Naive thymus-derived CD8-positive, alpha-beta T cell (primary cell): ENCODE data around the gene TRIM66. TPM values are rescaled to one million over a fixed set of nuclear protein-coding genes. Genes with fewer than 3 reads are reported as not detected.
A peak's percentile ranks its signal among the peaks of the same experiment; 100 is the strongest.

Experiments used
- ATAC-seq, 2 donors: fragments of 150-1000 bp; cut with Tn5 transposase in 1 of 2; sonication (Bioruptor Pico), chemical (Tn5 transposase) in 1 of 2; 1 replicate in 1 of 2; 2 replicates in 1 of 2; pipeline ENCODE4 v1.10.0; 2021; ENCODE audit warnings: mild to moderate bottlenecking in 2 of 2, moderate library complexity in 2 of 2
- POLR2A ChIA-PET: fragments of 350-600 bp; sonication (Branson Sonifier 250); formaldehyde crosslinking; loops from one replicate; lab custom pipeline; 2021; ENCODE audit warnings: antibody characterized with exemption; lab: Charles Lee
- DNase-seq, 10 donors: peaks; one replicate each; pipeline versions ENCODE4 v3.0.0 to v3.0.0-alpha.2; 2020 to 2022
- H3K27ac Mint-ChIP-seq, 10 donors: one replicate each; pipeline ENCODE4 v1.8.0; 2020 to 2022; ENCODE audit warnings: mild to moderate bottlenecking in 10 of 10, mixed read lengths in 10 of 10, moderate library complexity in 4 of 10, inconsistent platforms in 1 of 10
- H3K27me3 Mint-ChIP-seq, 5 donors: one replicate each; pipeline ENCODE4 v1.8.0; 2021 to 2022; ENCODE audit warnings: mixed read lengths in 5 of 5
- H3K36me3 Mint-ChIP-seq, 3 donors: one replicate each; pipeline ENCODE4 v1.8.0; 2020 to 2022; ENCODE audit warnings: mixed read lengths in 3 of 3, mild to moderate bottlenecking in 2 of 3, inconsistent platforms in 1 of 3
- H3K4me1 Mint-ChIP-seq, 4 donors: one replicate each; pipeline ENCODE4 v1.8.0; 2021 to 2022; ENCODE audit warnings: mixed read lengths in 4 of 4
- H3K4me3 Mint-ChIP-seq, 10 donors: one replicate each; pipeline ENCODE4 v1.8.0; 2020 to 2022; ENCODE audit warnings: mild to moderate bottlenecking in 10 of 10, mixed read lengths in 10 of 10, moderate library complexity in 6 of 10, inconsistent platforms in 1 of 10
- H3K9me3 Mint-ChIP-seq, 9 donors: one replicate each; pipeline ENCODE4 v1.8.0; 2020 to 2022; ENCODE audit warnings: mixed read lengths in 9 of 9, mild to moderate bottlenecking in 3 of 9, inconsistent platforms in 1 of 9, moderate library complexity in 1 of 9
- polyA plus RNA-seq, 3 donors: library from polyadenylated mRNA; unstranded; fragments of 300-500 nt; fragmentation: Illumina TruSeq; gene quantifications; one replicate each; pipeline ENCODE4 v1.2.3, GENCODE V29; 2021
- total RNA-seq, 8 experiments: library from RNA in 2 of 8; stranded (reverse) in 2 of 8; gene quantifications; one replicate each; pipeline ENCODE4 v1.2.3 and lab custom pipeline; 2021 to 2026

Gene TRIM66
- total RNA-seq (10 to 100 TPM; 39.4 to 50.8 TPM), polyA plus RNA-seq (under 1 TPM; 0.14 to 0.53 (median 0.18) TPM), total RNA-seq (lab: John Stamatoyannopoulos, UW) (12.0 to 83.2 (median 45.6) reads per million in 6 experiments)

DNA sequence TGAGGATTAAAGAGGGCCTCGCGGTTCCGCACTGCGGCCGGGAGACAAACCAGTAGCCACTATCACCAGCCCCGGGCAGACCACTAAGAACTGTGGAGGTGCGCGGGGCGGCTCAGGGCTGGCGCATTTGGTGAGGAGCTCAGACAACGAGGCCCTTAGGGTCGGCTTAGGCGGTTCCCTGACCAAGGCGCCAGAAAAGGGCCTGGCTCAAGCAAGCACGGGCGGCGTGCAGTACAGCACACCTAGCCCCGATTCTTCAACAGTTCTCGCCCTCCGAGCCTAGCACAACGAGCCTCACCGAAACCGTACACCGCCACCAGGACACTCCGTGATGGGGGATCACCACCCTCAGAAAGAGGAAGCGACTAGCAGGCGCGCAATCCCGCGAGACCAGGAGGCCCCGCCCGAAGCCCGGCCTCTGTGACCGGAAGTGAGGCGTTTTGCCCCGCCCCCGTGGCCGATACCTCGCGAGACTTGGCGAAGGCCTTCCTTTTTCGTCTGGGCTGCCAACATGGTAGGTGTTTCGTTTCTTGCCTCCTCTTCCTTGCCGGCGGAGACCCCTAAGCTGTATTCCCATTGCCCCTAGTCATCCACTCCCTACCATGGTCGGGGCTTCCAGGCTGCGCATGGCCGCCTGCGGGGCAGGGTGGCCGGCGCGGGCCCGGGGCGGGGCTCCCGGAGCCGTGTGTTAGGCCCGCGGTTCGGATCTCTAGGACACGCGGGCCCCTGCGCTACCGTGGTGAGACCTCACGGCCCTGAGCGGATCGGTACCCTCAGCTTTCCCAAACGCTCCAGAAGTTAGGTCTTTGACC lies at the start of gene TRIM66, which contains the start of gene RPL27A:
TRIM66 (minus strand) TSS at position 363 of the 812 bp plus-strand sequence. CDS start 10,391 bp downstream, outside the sequence.
RPL27A (plus strand) TSS at position 490 of the 812 bp plus-strand sequence; CDS start at position 512, 22 bp downstream.
- H3K36me3 Mint-ChIP-seq = peaks cover 9 to 54% (median 20%) of the 10 kb centered on the region in 3 donors
- ATAC-seq (peak; percentile 93 to 95), DNase-seq (peak; percentile 97 to 99 (median 99))
- H3K4me1 Mint-ChIP-seq = peaks cover 25 to 52% (median 44%) of the 10 kb centered on the region in 4 donors
- peak within 1 kb of the TSS; percentile 86 to 97 (median 95) for H3K4me3 Mint-ChIP-seq
- H3K9me3 Mint-ChIP-seq = peaks cover 0 to 9% (median 0%) of the 10 kb centered on the region in 9 donors
- H3K27ac Mint-ChIP-seq = peak within 1 kb of the TSS; percentile 96 to 99 (median 98)
- POLR2A ChIA-PET = interaction anchor here (0.6 to 3.2 kb wide), 21 partner anchors 8 to 1539 kb away, joined by 3 to 20 read pairs (median 4); partner anchors contain the start of genes AKIP1, EIF3F, PPFIBP2 and STK33
- H3K27me3 Mint-ChIP-seq = no peaks in the 10 kb centered on the region

DNA sequence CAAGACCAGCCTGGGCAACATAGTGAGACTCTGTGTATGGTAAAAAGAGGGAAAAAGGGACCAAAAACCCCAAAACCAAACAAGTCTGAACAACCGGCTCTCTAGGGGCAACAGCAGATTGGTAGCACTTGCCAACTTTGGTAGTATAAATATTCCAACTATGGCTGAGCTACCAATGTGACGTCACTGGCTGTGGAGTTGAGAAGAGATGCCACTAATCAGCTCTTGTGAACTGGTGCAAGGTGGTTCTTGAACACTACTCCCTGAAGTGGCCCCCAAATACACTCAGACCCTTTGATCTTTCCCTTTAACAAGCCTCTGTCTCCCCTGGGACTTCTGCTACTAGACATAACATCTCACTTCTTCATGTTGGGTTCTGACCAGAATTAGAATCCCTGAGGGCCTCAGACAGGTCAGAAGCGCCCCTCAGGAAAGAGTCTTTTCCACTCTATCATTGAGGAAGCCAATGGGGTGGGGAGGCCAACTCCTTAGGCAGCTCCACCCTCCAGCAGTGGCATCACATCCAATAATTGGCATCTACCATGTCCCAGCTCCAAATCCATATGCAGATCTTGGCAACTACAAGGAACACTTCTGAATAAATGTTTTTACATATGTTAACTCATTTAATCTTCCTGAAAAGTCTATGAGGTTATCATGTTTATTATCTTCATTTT lies 49.3 kb upstream of the TRIM66 start:
- Mint-ChIP-seq H3K36me3 (no peaks in the 10 kb centered on the region), H3K4me3 (peak overlapping the region in 1 of 10 donors; percentile 56), H3K27me3 (peaks cover 0 to 8% (median 0%) of the 10 kb centered on the region in 5 donors), H3K9me3 (no peaks in the 10 kb centered on the region), H3K27ac (peak overlapping the region in 1 of 10 donors; percentile 73), H3K4me1 (peaks cover 0 to 30% (median 0%) of the 10 kb centered on the region in 4 donors)
- ATAC-seq = no peak
- POLR2A ChIA-PET = no interaction called here
- no peak for DNase-seq

- no peaks in the 10 kb centered on the region for H3K9me3 Mint-ChIP-seq
- no peaks in the 10 kb centered on the region for H3K36me3 Mint-ChIP-seq
- no peak overlapping the region for H3K27ac Mint-ChIP-seq
- DNase-seq (no peak), ATAC-seq (no peak)
- no peak overlapping the region for H3K4me3 Mint-ChIP-seq
- POLR2A ChIA-PET = no interaction called here
- peaks cover 0 to 30% (median 0%) of the 10 kb centered on the region in 4 donors for H3K4me1 Mint-ChIP-seq
- H3K27me3 Mint-ChIP-seq = peaks cover 0 to 8% (median 0%) of the 10 kb centered on the region in 5 donors
Measured at GRCh38 chr11:8730697-8731020, 48.2 kb upstream of the TRIM66 start.

GRCh38 chr11:8729837-8730696 lies 47.6 kb upstream of the TRIM66 start:
- H3K9me3 Mint-ChIP-seq = no peaks in the 10 kb centered on the region
- peaks cover 0 to 30% (median 0%) of the 10 kb centered on the region in 4 donors for H3K4me1 Mint-ChIP-seq
- no peak overlapping the region for H3K27ac Mint-ChIP-seq
- peaks cover 0 to 8% (median 0%) of the 10 kb centered on the region in 5 donors for H3K27me3 Mint-ChIP-seq
- ATAC-seq (no peak), DNase-seq (no peak)
- POLR2A ChIA-PET = no interaction called here
- H3K4me3 Mint-ChIP-seq = no peak overlapping the region
- no peaks in the 10 kb centered on the region for H3K36me3 Mint-ChIP-seq

GRCh38 chr11:8729067-8729466 lies 46.6 kb upstream of the TRIM66 start:
- ATAC-seq = no peak
- POLR2A ChIA-PET = no interaction called here
- no peaks in the 10 kb centered on the region for H3K9me3 Mint-ChIP-seq
- no peaks in the 10 kb centered on the region for H3K36me3 Mint-ChIP-seq
- no peak overlapping the region for H3K4me3 Mint-ChIP-seq
- no peak overlapping the region for H3K27ac Mint-ChIP-seq
- H3K27me3 Mint-ChIP-seq = peaks cover 0 to 8% (median 0%) of the 10 kb centered on the region in 5 donors
- H3K4me1 Mint-ChIP-seq = peaks cover 0 to 29% (median 0%) of the 10 kb centered on the region in 4 donors
- no peak for DNase-seq

DNA sequence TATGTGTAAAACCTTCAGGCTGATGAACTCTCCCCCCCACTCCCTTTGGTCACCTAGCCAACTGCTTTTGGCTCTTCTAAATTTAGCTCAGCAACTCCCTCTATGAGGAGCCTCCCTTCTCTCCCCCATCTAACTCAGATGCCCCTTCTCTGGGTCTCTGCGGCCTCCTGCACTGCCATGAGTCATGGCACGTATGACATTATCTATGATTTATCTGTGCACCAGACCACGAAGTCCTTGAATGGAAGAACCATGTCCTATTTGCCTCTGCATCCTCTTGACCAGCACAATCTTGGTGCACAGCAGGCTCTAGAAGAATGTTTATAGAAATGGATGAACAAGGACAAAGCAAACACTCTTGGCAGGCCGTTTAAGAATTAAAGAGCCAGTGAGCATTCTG lies 46.1 kb upstream of the TRIM66 start:
- Mint-ChIP-seq H3K27ac (no peak overlapping the region), H3K4me3 (no peak overlapping the region), H3K4me1 (peaks cover 0 to 24% (median 0%) of the 10 kb centered on the region in 4 donors), H3K36me3 (no peaks in the 10 kb centered on the region), H3K9me3 (no peaks in the 10 kb centered on the region), H3K27me3 (peaks cover 0 to 8% (median 0%) of the 10 kb centered on the region in 5 donors)
- DNase-seq (no peak), ATAC-seq (no peak)
- POLR2A ChIA-PET = no interaction called here

- Mint-ChIP-seq H3K4me1 (peaks cover 0 to 2% (median 0%) of the 10 kb centered on the region in 4 donors), H3K9me3 (no peaks in the 10 kb centered on the region), H3K36me3 (no peaks in the 10 kb centered on the region), H3K27ac (no peak overlapping the region), H3K4me3 (no peak overlapping the region), H3K27me3 (peaks cover 1 to 18% (median 8%) of the 10 kb centered on the region in 5 donors)
- DNase-seq (no peak), ATAC-seq (no peak)
- POLR2A ChIA-PET = no interaction called here
Measured at GRCh38 chr11:8726395-8726794, 43.9 kb upstream of the TRIM66 start.

- POLR2A ChIA-PET = no interaction called here
- Mint-ChIP-seq H3K27ac (no peak overlapping the region), H3K27me3 (peaks cover 1 to 34% (median 8%) of the 10 kb centered on the region in 5 donors), H3K36me3 (no peaks in the 10 kb centered on the region), H3K4me1 (no peaks in the 10 kb centered on the region), H3K9me3 (no peaks in the 10 kb centered on the region), H3K4me3 (no peak overlapping the region)
- DNase-seq (no peak), ATAC-seq (no peak)
Measured at GRCh38 chr11:8724682-8725081, 42.2 kb upstream of the TRIM66 start.

DNA sequence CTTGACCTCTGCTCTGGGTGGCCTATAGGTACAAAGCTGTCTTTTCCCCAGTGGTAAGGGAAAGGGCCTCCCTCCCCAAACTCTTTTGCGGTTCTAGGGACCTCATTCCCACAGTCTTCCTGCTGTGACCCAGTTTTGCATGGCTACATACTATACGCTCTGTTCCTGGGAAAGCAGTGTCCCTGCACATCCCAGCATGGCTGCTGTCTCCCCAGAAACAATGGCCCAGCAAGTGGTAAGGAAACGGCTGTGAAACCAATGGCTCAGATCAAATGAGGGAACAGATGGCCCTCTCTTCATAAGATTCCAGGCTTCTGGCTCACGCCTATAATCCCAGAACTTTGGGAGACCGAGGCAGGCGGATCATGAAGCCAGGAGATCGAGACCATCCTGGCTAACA lies 41.2 kb upstream of the TRIM66 start:
- H3K27me3 Mint-ChIP-seq = peaks cover 1 to 34% (median 8%) of the 10 kb centered on the region in 5 donors
- H3K36me3 Mint-ChIP-seq = no peaks in the 10 kb centered on the region
- no peaks in the 10 kb centered on the region for H3K4me1 Mint-ChIP-seq
- H3K27ac Mint-ChIP-seq = no peak overlapping the region
- ATAC-seq = no peak
- no peaks in the 10 kb centered on the region for H3K9me3 Mint-ChIP-seq
- H3K4me3 Mint-ChIP-seq = no peak overlapping the region
- POLR2A ChIA-PET = no interaction called here
- DNase-seq = no peak

DNA sequence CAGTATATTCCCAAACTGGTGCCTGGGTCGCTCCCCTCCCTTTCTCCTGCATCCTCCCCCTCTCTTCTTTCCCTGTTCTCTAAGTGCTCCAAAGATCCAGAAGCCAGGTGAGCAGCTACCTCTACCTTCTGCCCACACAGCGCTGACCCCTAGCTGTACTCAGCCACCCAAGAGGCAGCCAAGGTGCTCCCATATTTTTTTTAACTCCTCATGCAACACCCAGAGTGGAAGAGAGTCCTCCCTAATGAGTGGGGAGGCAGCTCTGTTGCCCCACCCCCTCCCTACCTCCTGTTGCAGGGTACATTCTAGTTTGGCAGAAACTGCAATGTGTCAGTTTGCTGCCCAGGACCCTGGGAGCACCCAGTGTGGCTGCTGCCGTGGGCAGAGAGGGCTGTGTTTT lies 40.3 kb upstream of the TRIM66 start:
- no peak overlapping the region for H3K4me3 Mint-ChIP-seq
- no peak overlapping the region for H3K27ac Mint-ChIP-seq
- no peak for DNase-seq
- POLR2A ChIA-PET = no interaction called here
- no peak for ATAC-seq
- H3K27me3 Mint-ChIP-seq = peaks cover 1 to 34% (median 9%) of the 10 kb centered on the region in 5 donors
- H3K4me1 Mint-ChIP-seq = peaks cover 0 to 7% (median 1%) of the 10 kb centered on the region in 4 donors
- H3K9me3 Mint-ChIP-seq = no peaks in the 10 kb centered on the region
- no peaks in the 10 kb centered on the region for H3K36me3 Mint-ChIP-seq

DNA sequence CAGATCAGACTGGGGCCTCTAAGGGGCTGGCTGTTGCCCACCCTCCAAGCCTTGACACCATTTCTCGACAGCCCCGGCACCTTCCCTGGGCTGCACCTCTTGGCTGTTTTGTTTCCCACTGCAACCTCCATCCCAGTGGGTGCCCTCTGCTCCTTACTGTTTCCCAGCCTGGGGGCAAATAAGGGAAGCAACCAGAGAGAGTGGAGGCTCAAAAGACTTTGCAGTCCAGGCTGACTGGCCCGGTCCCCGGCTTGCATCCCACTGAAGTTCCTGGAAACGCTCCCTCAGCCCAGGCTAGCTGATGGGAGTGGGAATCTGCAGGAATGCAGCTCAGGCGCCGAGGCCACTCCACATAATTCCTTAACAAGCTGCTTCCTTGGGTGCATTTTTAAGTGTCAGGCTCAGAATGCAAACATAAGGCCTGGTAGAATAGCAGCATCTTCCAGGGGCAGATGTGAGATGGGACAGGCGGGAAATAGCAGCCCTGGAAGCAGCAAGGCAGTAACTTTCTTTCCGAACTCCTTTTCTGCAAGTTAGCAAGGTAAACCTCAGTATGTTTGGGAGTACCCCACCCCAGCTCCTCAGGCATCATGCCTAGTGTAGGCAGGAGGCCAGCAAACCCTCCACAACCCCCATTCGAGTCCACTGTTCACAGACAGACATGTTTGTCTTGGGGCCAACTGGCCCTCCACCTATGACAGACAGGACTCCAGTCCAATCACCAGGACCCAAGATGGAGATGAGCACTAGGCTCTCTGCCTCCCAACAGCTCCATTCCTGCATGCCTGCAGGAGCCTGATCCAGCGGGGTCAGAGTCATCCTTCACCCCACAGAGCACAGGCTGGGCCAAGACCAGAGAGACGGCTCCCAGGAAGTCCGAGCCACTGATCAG lies 39.4 kb upstream of the TRIM66 start:
- no peak for ATAC-seq
- POLR2A ChIA-PET = no interaction called here
- Mint-ChIP-seq H3K4me3 (no peak overlapping the region), H3K9me3 (no peaks in the 10 kb centered on the region), H3K27ac (no peak overlapping the region), H3K4me1 (peaks cover 0 to 13% (median 8%) of the 10 kb centered on the region in 4 donors), H3K36me3 (no peaks in the 10 kb centered on the region), H3K27me3 (peaks cover 1 to 34% (median 5%) of the 10 kb centered on the region in 5 donors)
- no peak for DNase-seq
